HEK293 (cell line): Measurements from ENCODE around the gene WDFY2.

Experiments used
- CTCF ChIA-PET: fragments of 350-600 bp; formaldehyde crosslinking; extraction: SDS; loops from one replicate; lab custom pipeline; 2021; ENCODE audit warnings: antibody characterized with exemption; lab: Yijun Ruan, JAX
- POLR2A ChIA-PET: fragments of 300-600 bp; formaldehyde crosslinking; extraction: SDS; loops from one replicate; lab custom pipeline; 2020; ENCODE audit warnings: antibody characterized with exemption, inconsistent platforms; lab: Yijun Ruan, JAX
- H3K27ac ChIP-seq: fragments of 200-500 bp; sonication (Bioruptor generic); 2 replicates; pipeline ENCODE4 v1.5.1; 2014; ENCODE audit warnings: low read depth, low read length, control low read depth, inconsistent platforms; ENCODE audit errors: extremely low read depth
- H3K36me3 ChIP-seq, 2 experiments: fragments of 200-500 bp in 1 of 2; sonication (Bioruptor generic) in 1 of 2; 1 replicate in 1 of 2; 2 replicates in 1 of 2; pipeline ENCODE4 v1.5.1; 2014 to 2017; ENCODE audit warnings: inconsistent platforms in 2 of 2, low read length in 2 of 2; ENCODE audit not compliant: control insufficient read depth in 2 of 2, insufficient read depth in 1 of 2
- H3K4me1 ChIP-seq: fragments of 200-500 bp; sonication (Bioruptor generic); 2 replicates; pipeline ENCODE4 v1.5.1; 2014; ENCODE audit warnings: mild to moderate bottlenecking, low read length, inconsistent platforms; ENCODE audit not compliant: control insufficient read depth, insufficient read depth
- H3K4me3 ChIP-seq: 2 replicates; pipeline ENCODE4 v1.5.1; 2011; ENCODE audit warnings: low read depth, mild to moderate bottlenecking, control low read depth, low read length, moderate library complexity
- H3K9me3 ChIP-seq: fragments of 200-500 bp; sonication (Bioruptor generic); 2 replicates; pipeline ENCODE4 v1.5.1; 2014; ENCODE audit warnings: low read depth, low read length, inconsistent platforms; ENCODE audit not compliant: control insufficient read depth, insufficient read depth
- HOXC10 ChIP-seq: sonication (generic); formaldehyde crosslinking; IDR thresholded peaks from 2 replicates; pipeline ENCODE4 v1.8.1; 2023; ENCODE audit warnings: mild to moderate bottlenecking, missing genetic modification reagents
- KLF7 ChIP-seq: fragments of 450-650 bp; formaldehyde crosslinking; IDR thresholded peaks from 2 replicates; pipeline ENCODE4 v1.5.1; 2016; ENCODE audit warnings: missing biosample characterization, missing genetic modification characterization, borderline replicate concordance
- MEIS1 ChIP-seq: sonication (generic); formaldehyde crosslinking; IDR thresholded peaks from 2 replicates; pipeline ENCODE4 v1.8.1; 2022; ENCODE audit warnings: missing genetic modification reagents, mild to moderate bottlenecking, borderline replicate concordance
- MZF1 ChIP-seq: fragments of 450-650 bp; formaldehyde crosslinking; IDR thresholded peaks from 2 replicates; pipeline ENCODE4 v1.5.1; 2017; ENCODE audit warnings: missing biosample characterization, missing genetic modification characterization, borderline replicate concordance
- PRDM6 ChIP-seq: fragments of 450-650 bp; formaldehyde crosslinking; IDR thresholded peaks from 2 replicates; pipeline ENCODE4 v1.5.1; 2017; ENCODE audit warnings: missing biosample characterization, missing genetic modification characterization
- REPIN1 ChIP-seq: fragments of 450-650 bp; formaldehyde crosslinking; IDR thresholded peaks from 2 replicates; pipeline ENCODE4 v1.5.1; 2017; ENCODE audit warnings: missing biosample characterization, missing genetic modification characterization, low read depth
- SALL2 ChIP-seq: fragments of 450-650 bp; formaldehyde crosslinking; IDR thresholded peaks from 2 replicates; pipeline ENCODE4 v1.5.0; 2017; ENCODE audit warnings: missing biosample characterization, mild to moderate bottlenecking, missing genetic modification characterization, borderline replicate concordance
- SP2 ChIP-seq: fragments of 450-650 bp; formaldehyde crosslinking; IDR thresholded peaks from 2 replicates; pipeline ENCODE4 v1.5.1; 2016; ENCODE audit warnings: missing biosample characterization, missing genetic modification characterization
- SP7 ChIP-seq: fragments of 450-650 bp; formaldehyde crosslinking; IDR thresholded peaks from 2 replicates; pipeline ENCODE4 v1.5.1; 2016; ENCODE audit warnings: missing biosample characterization, missing genetic modification characterization
- ZBTB17 ChIP-seq: fragments of 450-650 bp; formaldehyde crosslinking; IDR thresholded peaks from 2 replicates; pipeline ENCODE4 v1.5.1; 2016; ENCODE audit warnings: missing biosample characterization, missing genetic modification characterization
- ZFP69B ChIP-seq: fragments of 450-650 bp; formaldehyde crosslinking; IDR thresholded peaks from 2 replicates; pipeline ENCODE4 v1.5.1; 2016; ENCODE audit warnings: missing biosample characterization, missing genetic modification characterization
- ZNF114 ChIP-seq: fragments of 450-650 bp; formaldehyde crosslinking; IDR thresholded peaks from 2 replicates; pipeline ENCODE4 v1.5.0; 2017; ENCODE audit warnings: missing biosample characterization, missing genetic modification characterization
- ZNF155 ChIP-seq: fragments of 450-650 bp; formaldehyde crosslinking; IDR thresholded peaks from 2 replicates; pipeline ENCODE4 v1.5.1; 2016; ENCODE audit warnings: missing biosample characterization, missing genetic modification characterization
- ZNF169 ChIP-seq: fragments of 450-650 bp; formaldehyde crosslinking; IDR thresholded peaks from 2 replicates; pipeline ENCODE4 v1.5.1; 2016; ENCODE audit warnings: missing biosample characterization, missing genetic modification characterization
- ZNF2 ChIP-seq: fragments of 450-650 bp; formaldehyde crosslinking; IDR thresholded peaks from 2 replicates; pipeline ENCODE4 v1.5.1; 2016; ENCODE audit warnings: missing biosample characterization, missing genetic modification characterization
- ZNF239 ChIP-seq: fragments of 450-650 bp; formaldehyde crosslinking; IDR thresholded peaks from 2 replicates; pipeline ENCODE4 v1.5.1; 2016; ENCODE audit warnings: missing biosample characterization, missing genetic modification characterization
- ZNF366 ChIP-seq: fragments of 450-650 bp; formaldehyde crosslinking; conservative IDR thresholded peaks from 2 replicates; pipeline ENCODE4 v1.5.1; 2016; ENCODE audit warnings: missing biosample characterization, missing genetic modification characterization
- ZNF37A ChIP-seq: fragments of 450-650 bp; IDR thresholded peaks from 2 replicates; pipeline ENCODE4 v1.5.1; 2018; ENCODE audit warnings: missing biosample characterization, missing genetic modification characterization
- ZNF426 ChIP-seq: fragments of 450-650 bp; formaldehyde crosslinking; IDR thresholded peaks from 2 replicates; pipeline ENCODE4 v1.5.1; 2017; ENCODE audit warnings: missing biosample characterization, missing genetic modification characterization, mild to moderate bottlenecking, inconsistent platforms, moderate library complexity
- ZNF433 ChIP-seq: fragments of 450-650 bp; formaldehyde crosslinking; IDR thresholded peaks from 2 replicates; pipeline ENCODE4 v1.5.1; 2016; ENCODE audit warnings: missing biosample characterization, missing genetic modification characterization, low read depth
- ZNF518A ChIP-seq: fragments of 450-650 bp; formaldehyde crosslinking; conservative IDR thresholded peaks from 2 replicates; pipeline ENCODE4 v1.5.1; 2016; ENCODE audit warnings: low read depth, missing biosample characterization, missing genetic modification characterization
- ZNF521 ChIP-seq: fragments of 450-650 bp; formaldehyde crosslinking; IDR thresholded peaks from 2 replicates; pipeline ENCODE4 v1.5.1; 2017; ENCODE audit warnings: missing biosample characterization, mild to moderate bottlenecking, missing genetic modification characterization
- ZNF560 ChIP-seq: fragments of 450-650 bp; formaldehyde crosslinking; IDR thresholded peaks from 2 replicates; pipeline ENCODE4 v1.5.1; 2017; ENCODE audit warnings: missing biosample characterization, missing genetic modification characterization, borderline replicate concordance
- ZNF571 ChIP-seq: fragments of 450-650 bp; formaldehyde crosslinking; IDR thresholded peaks from 2 replicates; pipeline ENCODE4 v1.5.0; 2017; ENCODE audit warnings: missing biosample characterization, missing genetic modification characterization
- ZNF670 ChIP-seq: fragments of 450-650 bp; formaldehyde crosslinking; IDR thresholded peaks from 2 replicates; pipeline ENCODE4 v1.5.1; 2016; ENCODE audit warnings: missing biosample characterization, missing genetic modification characterization, low read depth
- ZNF701 ChIP-seq: fragments of 450-650 bp; formaldehyde crosslinking; IDR thresholded peaks from 2 replicates; pipeline ENCODE4 v1.5.1; 2016; ENCODE audit warnings: missing biosample characterization, missing genetic modification characterization
- ZNF776 ChIP-seq: fragments of 450-650 bp; formaldehyde crosslinking; IDR thresholded peaks from 2 replicates; pipeline ENCODE4 v1.5.0; 2017; ENCODE audit warnings: missing biosample characterization, missing genetic modification characterization, borderline replicate concordance
- ZSCAN4 ChIP-seq: fragments of 450-650 bp; formaldehyde crosslinking; IDR thresholded peaks from 2 replicates; pipeline ENCODE4 v1.5.1; 2017; ENCODE audit warnings: missing biosample characterization, missing genetic modification characterization
- TF ChIP-seq, protein P1 (sequence below): fragments of 450-650 bp; formaldehyde crosslinking; IDR thresholded peaks from 2 replicates; pipeline ENCODE4 v1.5.1; 2016; ENCODE audit warnings: missing biosample characterization, missing genetic modification characterization

Gene WDFY2

DNA sequence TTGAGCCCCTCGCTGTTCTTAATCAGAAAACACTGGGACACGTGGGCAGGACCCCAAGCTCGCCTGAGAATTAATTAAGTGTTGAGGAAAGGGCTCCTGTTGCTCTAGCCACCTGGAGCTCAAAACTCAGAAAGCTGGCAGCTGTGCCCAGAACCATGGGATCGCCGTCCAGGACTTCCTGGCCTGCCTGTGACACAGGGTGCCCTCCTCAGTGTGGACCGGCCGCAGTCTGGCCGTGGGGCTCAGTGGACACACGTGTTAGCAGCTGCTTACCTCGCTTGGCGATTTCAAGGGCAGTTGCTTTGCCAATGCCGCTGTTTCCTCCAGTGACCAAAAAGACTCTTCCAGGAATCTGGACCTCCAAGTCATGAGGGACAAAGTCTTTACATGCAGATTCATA, 215.0 kb downstream of the WDFY2 start:
- Histone ChIP-seq H3K9me3 (no peaks in the 10 kb centered on the region), H3K4me3 (no peak overlapping the region), H3K4me1 (peaks cover 10% of the 10 kb centered on the region), H3K36me3 (no peaks in the 10 kb centered on the region), H3K27ac (no peak overlapping the region)
- TF ChIP-seq ZNF114 (tag by site-specific recombination) (no peak), REPIN1 (tag by site-specific recombination) (no peak), ZNF776 (no peak), ZNF433 (tag by site-specific recombination) (no peak), SALL2 (tag by site-specific recombination) (no peak), ZNF426 (tag by site-specific recombination) (no peak), ZNF518A (no peak), ZNF670 (no peak), PRDM6 (no peak), SP7 (tag by site-specific recombination) (no peak), ZFP69B (no peak)
- ChIA-PET POLR2A (interaction anchor here (3.2 kb wide), 1 partner anchor 346 kb away, joined by 21 read pairs; the partner anchor contains the start of gene INTS6), CTCF (interaction anchor here (0.6 to 5.2 kb wide), 6 partner anchors 11 to 366 kb away, joined by 3 to 39 read pairs (median 6); no protein-coding TSS in a partner anchor)

- no peak overlapping the region for H3K27ac ChIP-seq
- ChIA-PET CTCF (interaction anchor here (1.1 to 2.7 kb wide), 3 partner anchors 514 to 675 kb away, joined by 3 to 8 read pairs (median 3); no protein-coding TSS in a partner anchor), POLR2A (interaction anchor here (2.7 kb wide), 1 partner anchor 347 kb away, joined by 8 read pairs; the partner anchor contains the start of gene INTS6)
- peaks cover 12% of the 10 kb centered on the region for H3K4me1 ChIP-seq
- H3K9me3 ChIP-seq: no peaks in the 10 kb centered on the region
- no peak overlapping the region for H3K4me3 ChIP-seq
- H3K36me3 ChIP-seq: no peaks in the 10 kb centered on the region
- TF ChIP-seq SP2 (tag by site-specific recombination) (no peak), ZNF433 (tag by site-specific recombination) (no peak), ZNF2 (tag by site-specific recombination) (no peak), ZNF37A (tag by site-specific recombination) (no peak), ZNF701 (no peak), ZBTB17 (no peak), ZNF155 (no peak), ZNF560 (tag by site-specific recombination) (no peak), HOXC10 (CRISPR knock-in tag) (no peak), MEIS1 (CRISPR knock-in tag) (no peak), ZNF239 (tag by site-specific recombination) (no peak), ZNF521 (tag by site-specific recombination) (no peak), ZNF571 (tag by site-specific recombination) (no peak), KLF7 (no peak), ZSCAN4 (tag by site-specific recombination) (no peak), ZNF169 (no peak), ZNF366 (tag by site-specific recombination) (no peak), MZF1 (no peak)
- TF ChIP-seq, protein P1, sequence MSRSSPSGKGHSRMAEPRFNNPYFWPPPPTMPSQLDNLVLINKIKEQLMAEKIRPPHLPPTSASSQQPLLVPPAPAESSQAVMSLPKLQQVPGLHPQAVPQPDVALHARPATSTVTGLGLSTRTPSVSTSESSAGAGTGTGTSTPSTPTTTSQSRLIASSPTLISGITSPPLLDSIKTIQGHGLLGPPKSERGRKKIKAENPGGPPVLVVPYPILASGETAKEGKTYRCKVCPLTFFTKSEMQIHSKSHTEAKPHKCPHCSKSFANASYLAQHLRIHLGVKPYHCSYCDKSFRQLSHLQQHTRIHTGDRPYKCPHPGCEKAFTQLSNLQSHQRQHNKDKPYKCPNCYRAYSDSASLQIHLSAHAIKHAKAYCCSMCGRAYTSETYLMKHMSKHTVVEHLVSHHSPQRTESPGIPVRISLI (tag by site-specific recombination): no peak
These were observed 216.2 kb downstream of the WDFY2 start for GRCh38 chr13:51800486-51800885.
